Body of pancreas (tissue), 4 donors: ENCODE results near the gene PTPRZ1.

Source experiments
- POLR2A ChIP-seq, 3 donors: fragments of 450-650 bp; IDR thresholded peaks; one replicate each; pipeline ENCODE4 v1.6.1; 2016; ENCODE audit warnings: antibody characterized with exemption in 3 of 3, mild to moderate bottlenecking in 2 of 3
- TF ChIP-seq, protein P1 (sequence below), 7 experiments: fragments of 450-650 bp in 4 of 7; fragments of 200-600 bp in 3 of 7; sonication (generic) in 3 of 7; IDR thresholded peaks; one replicate each; pipeline ENCODE4 v1.5.1; 2016 to 2019; ENCODE audit warnings: antibody characterized with exemption in 7 of 7

DNA sequence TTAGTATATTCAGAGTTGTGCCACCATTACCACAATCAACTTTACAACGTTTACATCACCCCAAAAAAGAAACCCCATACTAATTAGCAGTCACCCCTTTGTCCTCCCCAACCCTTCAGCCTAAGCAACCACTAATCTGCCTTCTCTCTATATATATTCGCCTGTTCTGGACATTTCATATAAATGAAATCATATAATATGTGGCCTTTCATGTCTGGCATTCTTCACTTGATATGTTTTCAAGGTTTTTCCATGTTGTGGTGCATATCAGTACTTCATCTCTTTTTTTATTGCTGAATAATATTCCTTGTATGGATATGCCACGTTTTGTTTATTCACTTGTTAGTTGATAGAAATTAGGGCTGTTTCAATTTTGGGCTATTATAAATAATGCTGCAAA lies 200.7 kb downstream of the PTPRZ1 start:
- TF ChIP-seq, protein P1, sequence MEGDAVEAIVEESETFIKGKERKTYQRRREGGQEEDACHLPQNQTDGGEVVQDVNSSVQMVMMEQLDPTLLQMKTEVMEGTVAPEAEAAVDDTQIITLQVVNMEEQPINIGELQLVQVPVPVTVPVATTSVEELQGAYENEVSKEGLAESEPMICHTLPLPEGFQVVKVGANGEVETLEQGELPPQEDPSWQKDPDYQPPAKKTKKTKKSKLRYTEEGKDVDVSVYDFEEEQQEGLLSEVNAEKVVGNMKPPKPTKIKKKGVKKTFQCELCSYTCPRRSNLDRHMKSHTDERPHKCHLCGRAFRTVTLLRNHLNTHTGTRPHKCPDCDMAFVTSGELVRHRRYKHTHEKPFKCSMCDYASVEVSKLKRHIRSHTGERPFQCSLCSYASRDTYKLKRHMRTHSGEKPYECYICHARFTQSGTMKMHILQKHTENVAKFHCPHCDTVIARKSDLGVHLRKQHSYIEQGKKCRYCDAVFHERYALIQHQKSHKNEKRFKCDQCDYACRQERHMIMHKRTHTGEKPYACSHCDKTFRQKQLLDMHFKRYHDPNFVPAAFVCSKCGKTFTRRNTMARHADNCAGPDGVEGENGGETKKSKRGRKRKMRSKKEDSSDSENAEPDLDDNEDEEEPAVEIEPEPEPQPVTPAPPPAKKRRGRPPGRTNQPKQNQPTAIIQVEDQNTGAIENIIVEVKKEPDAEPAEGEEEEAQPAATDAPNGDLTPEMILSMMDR (IDR thresholded peaks at IDR 0.05) = no peak
- no peak for TF ChIP-seq POLR2A (IDR thresholded peaks at IDR 0.05)
